SK-N-SH (cell line): Measurements from ENCODE around the gene ARL4D. TPM values are rescaled to one million over a fixed set of nuclear protein-coding genes. Genes with fewer than 3 reads are reported as not detected.

Experiments
- CTCF ChIA-PET: fragments of 300-600, 350-600 bp; formaldehyde crosslinking; extraction: SDS; loops from one replicate; lab custom pipeline; 2021; lab: Yijun Ruan, JAX
- POLR2A ChIA-PET: fragments of 350-600 bp; sonication (Branson Sonifier 250); formaldehyde crosslinking; extraction: SDS; loops from one replicate; lab custom pipeline; 2020; ENCODE audit warnings: antibody characterized with exemption, inconsistent platforms; lab: Yijun Ruan, JAX
- DNase-seq: peaks from one replicate; pipeline ENCODE4 v3.0.0; 2012
- H2AFZ ChIP-seq: fragments of 200-600 bp; sonication (generic); 2 replicates; pipeline ENCODE4 v1.8.1; 2016; ENCODE audit warnings: antibody characterized with exemption, mild to moderate bottlenecking, low read depth
- H3F3A ChIP-seq: fragments of 200-600 bp; sonication (generic); replicated peaks from 2 replicates; pipeline ENCODE3; 2016; ENCODE audit warnings: antibody characterized with exemption, mild to moderate bottlenecking; ENCODE audit not compliant: insufficient read depth
- H3K27ac ChIP-seq, 2 experiments: fragments of 200-500 bp in 1 of 2; fragments of 200-600 bp in 1 of 2; sonication (Bioruptor generic) in 1 of 2; sonication (generic), shearing (Covaris generic) in 1 of 2; 2 replicates each; pipeline versions ENCODE4 v1.5.1 to v1.6.1; 2014 to 2016; ENCODE audit warnings: low read depth in 2 of 2, inconsistent platforms in 1 of 2, low read length in 1 of 2, mild to moderate bottlenecking in 1 of 2, mixed read lengths in 1 of 2
- H3K27me3 ChIP-seq: fragments of 200-600 bp; sonication (generic), shearing (Covaris generic); 2 replicates; pipeline ENCODE4 v1.6.1; 2016; ENCODE audit warnings: mixed run types; ENCODE audit not compliant: insufficient read depth
- H3K36me3 ChIP-seq, 2 experiments: fragments of 200-500 bp in 1 of 2; fragments of 200-600 bp in 1 of 2; sonication (Bioruptor generic) in 1 of 2; sonication (generic) in 1 of 2; replicated peaks in 1 of 2; 2 replicates each; pipeline versions ENCODE3 to v1.5.1; 2014 to 2016; ENCODE audit warnings: low read length in 1 of 2, mild to moderate bottlenecking in 1 of 2; ENCODE audit not compliant: insufficient read depth in 2 of 2, control insufficient read depth in 1 of 2
- H3K4me1 ChIP-seq, 2 experiments: fragments of 200-500 bp in 1 of 2; fragments of 200-600 bp in 1 of 2; sonication (Bioruptor generic) in 1 of 2; sonication (generic), shearing (Covaris generic) in 1 of 2; 2 replicates each; pipeline versions ENCODE4 v1.5.1 to v1.6.1; 2014 to 2016; ENCODE audit warnings: low read depth in 1 of 2, low read length in 1 of 2, mixed run types in 1 of 2; ENCODE audit not compliant: insufficient read depth in 2 of 2, control insufficient read depth in 1 of 2
- H3K4me2 ChIP-seq: fragments of 200-600 bp; sonication (generic), shearing (Covaris generic); 2 replicates; pipeline ENCODE4 v1.6.1; 2017; ENCODE audit warnings: mixed run types
- H3K4me3 ChIP-seq, 2 experiments: fragments of 200-500 bp in 1 of 2; fragments of 200-600 bp in 1 of 2; sonication (Bioruptor generic) in 1 of 2; sonication (generic), shearing (Covaris generic) in 1 of 2; 2 replicates each; pipeline versions ENCODE4 v1.5.1 to v1.8.1; 2014 to 2016; ENCODE audit warnings: low read depth in 2 of 2, inconsistent platforms in 1 of 2, low read length in 1 of 2, mild to moderate bottlenecking in 1 of 2, mixed read lengths in 1 of 2, moderate library complexity in 1 of 2
- H3K79me2 ChIP-seq: fragments of 200-600 bp; sonication (generic); 2 replicates; pipeline ENCODE4 v1.8.1; 2017; ENCODE audit warnings: mild to moderate bottlenecking; ENCODE audit not compliant: insufficient read depth
- H3K9ac ChIP-seq: fragments of 200-600 bp; sonication (generic); 2 replicates; pipeline ENCODE4 v1.6.1; 2017; ENCODE audit warnings: mixed run types
- H3K9me2 ChIP-seq: fragments of 200-600 bp; sonication (generic); 2 replicates; pipeline ENCODE4 v1.6.1; 2017; ENCODE audit warnings: mixed run types
- H3K9me3 ChIP-seq: fragments of 200-600 bp; sonication (generic); 2 replicates; pipeline ENCODE4 v1.6.1; 2017; ENCODE audit warnings: mixed run types, mild to moderate bottlenecking, moderate library complexity
- H4K20me1 ChIP-seq: fragments of 200-600 bp; sonication (generic); 2 replicates; pipeline ENCODE4 v1.6.1; 2017; ENCODE audit warnings: mild to moderate bottlenecking, mixed run types; ENCODE audit not compliant: insufficient read depth
- CHD2 ChIP-seq: fragments of 150-350 bp; IDR thresholded peaks from 2 replicates; pipeline ENCODE4 v1.6.1; 2018; ENCODE audit warnings: low read length; ENCODE audit not compliant: partially characterized antibody
- EP300 ChIP-seq, 2 experiments: IDR thresholded peaks; 2 replicates each; pipeline versions ENCODE4 v1.4.0 to v1.6.1; 2012; ENCODE audit warnings: borderline replicate concordance in 1 of 2, low read depth in 1 of 2, low read length in 1 of 2
- EZH2phosphoT487 ChIP-seq: fragments of 200-600 bp; sonication (generic); IDR thresholded peaks from 2 replicates; pipeline ENCODE4 v1.6.1; 2017; ENCODE audit warnings: low read depth, mixed run types, mild to moderate bottlenecking, antibody characterized with exemption, moderate library complexity, borderline replicate concordance
- FOSL2 ChIP-seq: IDR thresholded peaks from 2 replicates; pipeline ENCODE4 v1.4.0; 2012; ENCODE audit warnings: low read depth, mild to moderate bottlenecking, moderate library complexity, borderline replicate concordance
- FOXJ3 ChIP-seq: sonication (generic); formaldehyde crosslinking; IDR thresholded peaks from 2 replicates; pipeline ENCODE4 v1.5.1; 2020; ENCODE audit warnings: mild to moderate bottlenecking, missing genetic modification reagents
- FOXM1 ChIP-seq: IDR thresholded peaks from 2 replicates; pipeline ENCODE4 v1.4.0; 2012; ENCODE audit warnings: low read depth, mild to moderate bottlenecking
- GABPA ChIP-seq: IDR thresholded peaks from 2 replicates; pipeline ENCODE4 v1.4.0; 2012; ENCODE audit warnings: low read depth, mild to moderate bottlenecking
- MEF2A ChIP-seq: IDR thresholded peaks from 2 replicates; pipeline ENCODE4 v1.4.0; 2012; ENCODE audit warnings: low read depth, borderline replicate concordance
- NFIC ChIP-seq: IDR thresholded peaks from 2 replicates; pipeline ENCODE4 v1.4.0; 2012; ENCODE audit warnings: borderline replicate concordance
- RCOR1 ChIP-seq: fragments of 150-350 bp; IDR thresholded peaks from 2 replicates; pipeline ENCODE4 v1.6.1; 2017; ENCODE audit warnings: antibody characterized with exemption, low read length
- RXRA ChIP-seq: IDR thresholded peaks from 2 replicates; pipeline ENCODE4 v1.4.0; 2012; ENCODE audit warnings: low read depth, mild to moderate bottlenecking, borderline replicate concordance
- SIN3A ChIP-seq: IDR thresholded peaks from 2 replicates; pipeline ENCODE4 v1.6.1; 2012; ENCODE audit warnings: low read depth, mild to moderate bottlenecking, low read length, moderate library complexity, borderline replicate concordance
- TAF1 ChIP-seq: IDR thresholded peaks from 2 replicates; pipeline ENCODE4 v1.6.1; 2012; ENCODE audit warnings: low read depth, mild to moderate bottlenecking, low read length, moderate library complexity, borderline replicate concordance
- TEAD4 ChIP-seq: IDR thresholded peaks from 2 replicates; pipeline ENCODE4 v1.4.0; 2012; ENCODE audit warnings: mild to moderate bottlenecking, borderline replicate concordance; ENCODE audit not compliant: insufficient read depth
- YY1 ChIP-seq: IDR thresholded peaks from 2 replicates; pipeline ENCODE4 v1.4.0; 2012; ENCODE audit warnings: low read depth, mild to moderate bottlenecking
- WGBS: methylation state at CpG from one replicate; pipeline ENCODE4 v1.1.6; 2017; ENCODE audit warnings: low lambda C conversion rate; 5-methylcytosine and 5-hydroxymethylcytosine counted together
- polyA plus RNA-seq, 3 experiments: library from polyadenylated mRNA; depleted of rRNA; stranded (reverse); fragments of >200 nt; gene quantifications; 2 replicates each; pipeline ENCODE4 v1.2.3, GENCODE V29; 2012
- TF ChIP-seq, protein P1 (sequence below): fragments of 150-350 bp; IDR thresholded peaks from 2 replicates; pipeline ENCODE4 v1.6.1; 2017; ENCODE audit warnings: antibody characterized with exemption, low read length, low read depth, borderline replicate concordance
- TF ChIP-seq, protein P2 (sequence below): fragments of 200-600 bp; sonication (generic); IDR thresholded peaks from 2 replicates; pipeline ENCODE4 v1.6.1; 2017; ENCODE audit warnings: antibody characterized with exemption, mild to moderate bottlenecking, moderate library complexity
- TF ChIP-seq, protein P3 (sequence below): fragments of 150-350 bp; IDR thresholded peaks from 2 replicates; pipeline ENCODE4 v1.6.1; 2016; ENCODE audit warnings: mild to moderate bottlenecking, low read depth, low read length

Gene ARL4D
- polyA plus RNA-seq, 1 of the 3 experiments (the other 2 are of a cell fraction), result 29.5 TPM

DNA sequence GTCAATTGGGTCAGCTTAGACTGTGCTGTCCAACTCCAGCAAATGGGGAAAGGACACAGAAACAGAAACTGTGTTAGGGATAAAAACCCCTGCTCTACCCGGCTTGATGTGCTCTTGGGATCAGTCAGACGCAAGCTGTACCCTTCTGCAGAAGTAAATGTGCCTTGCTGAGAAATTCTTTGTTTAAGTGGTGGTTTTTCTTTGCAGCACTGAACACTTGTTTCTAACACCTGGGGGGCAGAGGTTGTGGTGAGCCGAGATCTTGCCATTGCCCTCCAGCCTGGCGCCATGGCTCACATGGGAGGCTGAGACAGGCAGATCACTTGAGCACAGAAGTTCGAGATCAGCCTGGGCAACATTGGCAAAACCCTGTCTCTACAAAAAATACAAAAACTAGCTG is 18.5 kb upstream of the ARL4D start:
- no peaks in the 10 kb centered on the region for H4K20me1 ChIP-seq
- no peak overlapping the region for H3K4me2 ChIP-seq
- H3K27ac ChIP-seq, result no peak overlapping the region
- 0 out of 2 replicates have a peak, but pooled peaks cover 6% of the 10 kb centered on the region for H3K9me3 ChIP-seq
- H3K27me3 ChIP-seq, result no peaks in the 10 kb centered on the region
- no peak for DNase-seq
- H3K4me1 ChIP-seq, result no peaks in the 10 kb centered on the region
- no peak overlapping the region for H3K4me3 ChIP-seq
- H3K9ac ChIP-seq, result no peak overlapping the region
- H3F3A ChIP-seq, result no peaks in the 10 kb centered on the region
- ChIA-PET CTCF (interaction anchor here (3.3 kb wide), 1 partner anchor 13 kb away, joined by 11 read pairs; no protein-coding TSS in a partner anchor), POLR2A (interaction anchor here (1.1 to 2.7 kb wide), 2 partner anchors 12 to 19 kb away, joined by 4 to 15 read pairs; no protein-coding TSS in a partner anchor)
- 50% methylated on average over 5 of the region's 5 CpGs for WGBS
- H3K9me2 ChIP-seq, result no peaks in the 10 kb centered on the region
- no peaks in the 10 kb centered on the region for H3K36me3 ChIP-seq
- H3K79me2 ChIP-seq, result no peaks in the 10 kb centered on the region
- H2AFZ ChIP-seq, result no peak overlapping the region
- TF ChIP-seq RXRA (no peak), RCOR1 (no peak), FOXJ3 (no peak), CHD2 (no peak), FOSL2 (no peak), FOXM1 (no peak), NFIC (no peak), SIN3A (no peak), TAF1 (no peak), TEAD4 (no peak), YY1 (no peak), GABPA (no peak), EZH2phosphoT487 (no peak), EP300 (IDR thresholded peaks at IDR 0.05; ENCODE audit: borderline replicate concordance in 1 of 2, low read depth in 1 of 2, low read length in 1 of 2) (no peak), MEF2A (no peak)
- TF ChIP-seq, protein P1, sequence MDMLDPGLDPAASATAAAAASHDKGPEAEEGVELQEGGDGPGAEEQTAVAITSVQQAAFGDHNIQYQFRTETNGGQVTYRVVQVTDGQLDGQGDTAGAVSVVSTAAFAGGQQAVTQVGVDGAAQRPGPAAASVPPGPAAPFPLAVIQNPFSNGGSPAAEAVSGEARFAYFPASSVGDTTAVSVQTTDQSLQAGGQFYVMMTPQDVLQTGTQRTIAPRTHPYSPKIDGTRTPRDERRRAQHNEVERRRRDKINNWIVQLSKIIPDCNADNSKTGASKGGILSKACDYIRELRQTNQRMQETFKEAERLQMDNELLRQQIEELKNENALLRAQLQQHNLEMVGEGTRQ, result no peak
- TF ChIP-seq, protein P2, sequence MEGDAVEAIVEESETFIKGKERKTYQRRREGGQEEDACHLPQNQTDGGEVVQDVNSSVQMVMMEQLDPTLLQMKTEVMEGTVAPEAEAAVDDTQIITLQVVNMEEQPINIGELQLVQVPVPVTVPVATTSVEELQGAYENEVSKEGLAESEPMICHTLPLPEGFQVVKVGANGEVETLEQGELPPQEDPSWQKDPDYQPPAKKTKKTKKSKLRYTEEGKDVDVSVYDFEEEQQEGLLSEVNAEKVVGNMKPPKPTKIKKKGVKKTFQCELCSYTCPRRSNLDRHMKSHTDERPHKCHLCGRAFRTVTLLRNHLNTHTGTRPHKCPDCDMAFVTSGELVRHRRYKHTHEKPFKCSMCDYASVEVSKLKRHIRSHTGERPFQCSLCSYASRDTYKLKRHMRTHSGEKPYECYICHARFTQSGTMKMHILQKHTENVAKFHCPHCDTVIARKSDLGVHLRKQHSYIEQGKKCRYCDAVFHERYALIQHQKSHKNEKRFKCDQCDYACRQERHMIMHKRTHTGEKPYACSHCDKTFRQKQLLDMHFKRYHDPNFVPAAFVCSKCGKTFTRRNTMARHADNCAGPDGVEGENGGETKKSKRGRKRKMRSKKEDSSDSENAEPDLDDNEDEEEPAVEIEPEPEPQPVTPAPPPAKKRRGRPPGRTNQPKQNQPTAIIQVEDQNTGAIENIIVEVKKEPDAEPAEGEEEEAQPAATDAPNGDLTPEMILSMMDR, result no peak
- TF ChIP-seq, protein P3, sequence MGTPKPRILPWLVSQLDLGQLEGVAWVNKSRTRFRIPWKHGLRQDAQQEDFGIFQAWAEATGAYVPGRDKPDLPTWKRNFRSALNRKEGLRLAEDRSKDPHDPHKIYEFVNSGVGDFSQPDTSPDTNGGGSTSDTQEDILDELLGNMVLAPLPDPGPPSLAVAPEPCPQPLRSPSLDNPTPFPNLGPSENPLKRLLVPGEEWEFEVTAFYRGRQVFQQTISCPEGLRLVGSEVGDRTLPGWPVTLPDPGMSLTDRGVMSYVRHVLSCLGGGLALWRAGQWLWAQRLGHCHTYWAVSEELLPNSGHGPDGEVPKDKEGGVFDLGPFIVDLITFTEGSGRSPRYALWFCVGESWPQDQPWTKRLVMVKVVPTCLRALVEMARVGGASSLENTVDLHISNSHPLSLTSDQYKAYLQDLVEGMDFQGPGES, result no peak
